ENCODE results near the gene SERPINB6.
A peak's percentile ranks its signal among the peaks of the same experiment; 100 is the strongest.
"Not testable (repeated sequence)": the region's sequence is repeated elsewhere in the genome, so short reads cannot be mapped to it uniquely, and the experiment has no call there.

SERPINB6 gene

DNA sequence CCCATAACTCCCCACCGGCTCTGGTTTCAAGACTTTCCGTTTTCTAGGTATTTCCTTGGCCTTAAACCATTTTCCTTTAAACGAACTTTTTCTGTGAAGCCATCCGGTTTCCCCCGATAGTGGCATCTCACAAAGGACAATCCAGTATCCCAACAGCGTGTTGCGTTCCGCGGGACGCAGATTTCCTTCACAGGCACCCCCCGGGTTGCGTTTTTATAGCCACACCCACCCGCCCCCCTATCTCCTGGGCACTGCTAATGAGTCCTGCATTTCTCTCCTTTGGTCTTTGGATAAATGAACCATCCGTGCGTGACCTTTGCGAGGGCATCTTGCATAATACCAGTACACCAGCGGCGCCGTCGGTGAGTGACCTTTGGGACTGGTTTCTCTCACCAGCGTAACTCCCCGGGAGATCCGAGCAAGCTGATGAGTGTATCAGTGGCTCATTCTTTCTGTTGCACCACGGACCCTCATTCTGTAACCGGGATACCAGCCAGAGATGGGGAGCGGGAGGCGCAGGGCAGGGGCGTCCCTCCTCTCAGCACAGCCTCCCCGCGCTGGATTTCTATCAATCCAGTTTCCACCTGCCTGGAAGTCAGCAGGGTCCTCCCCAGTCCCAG is 27.7 kb upstream of the SERPINB6 start:
- no peak for DNase-seq

DNA sequence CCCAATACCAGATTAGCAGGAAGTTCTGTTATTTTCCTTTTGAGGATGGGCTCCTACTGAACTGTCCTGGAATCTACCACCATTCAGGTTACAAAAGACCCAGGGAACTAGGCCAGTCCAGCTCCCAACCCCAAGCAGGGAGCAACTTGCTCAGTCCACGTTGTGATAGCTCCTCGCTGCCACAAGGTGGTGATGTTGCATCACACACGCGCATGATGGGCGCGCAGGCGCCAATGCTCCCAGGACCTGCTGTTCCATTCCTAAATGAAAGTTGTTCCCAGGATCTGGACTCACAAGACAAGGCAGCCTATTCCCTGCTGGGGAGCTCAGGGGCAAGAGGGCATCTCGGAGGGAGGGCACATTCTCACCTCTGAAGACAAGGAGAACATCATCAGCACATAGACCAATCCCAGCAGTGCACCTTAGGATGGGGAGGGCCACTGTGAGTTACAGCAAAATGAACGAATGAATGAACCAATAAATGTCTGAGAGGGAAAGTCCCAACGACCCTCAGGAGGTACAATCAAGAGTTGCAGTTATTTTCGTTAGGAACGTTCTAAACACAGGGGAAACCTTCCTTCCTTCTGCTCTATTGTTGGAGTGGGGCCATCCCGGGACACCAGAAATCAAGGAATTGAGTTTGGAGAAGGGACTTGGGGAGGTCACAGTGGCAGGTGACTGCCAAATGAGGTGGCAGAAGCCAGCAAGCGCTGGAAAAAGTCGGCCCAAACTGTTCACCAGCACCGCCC is 27.1 kb upstream of the SERPINB6 start:
- not testable (repeated sequence) for DNase-seq

DNA sequence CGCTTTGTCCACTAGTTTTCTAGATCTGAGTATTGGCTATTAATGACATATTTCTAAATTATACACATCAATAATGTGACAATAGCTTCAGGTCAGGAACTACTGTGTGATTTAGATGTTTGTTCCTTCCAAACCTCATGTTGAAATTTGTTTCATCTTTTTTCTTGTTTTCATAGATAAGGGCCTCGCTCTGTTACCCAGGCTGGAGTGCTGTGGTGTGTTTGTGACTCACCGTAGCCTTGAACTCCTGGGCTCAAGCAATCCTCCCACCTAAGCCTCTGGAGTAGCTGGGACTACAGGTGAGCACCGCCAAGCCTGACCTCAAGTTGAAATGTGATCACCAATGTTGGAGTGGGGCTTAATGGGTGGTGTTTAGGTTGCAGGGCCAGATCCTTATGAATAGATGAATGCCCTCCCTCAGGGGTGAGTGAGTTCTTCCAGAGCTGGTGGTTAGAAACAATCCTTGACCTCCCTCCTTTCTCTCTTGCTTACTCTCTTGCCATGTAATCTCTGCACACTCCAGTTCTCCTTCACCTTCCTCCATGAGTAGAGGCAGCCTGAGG is 22.5 kb upstream of the SERPINB6 start:
- DNase-seq, result no peak

DNA sequence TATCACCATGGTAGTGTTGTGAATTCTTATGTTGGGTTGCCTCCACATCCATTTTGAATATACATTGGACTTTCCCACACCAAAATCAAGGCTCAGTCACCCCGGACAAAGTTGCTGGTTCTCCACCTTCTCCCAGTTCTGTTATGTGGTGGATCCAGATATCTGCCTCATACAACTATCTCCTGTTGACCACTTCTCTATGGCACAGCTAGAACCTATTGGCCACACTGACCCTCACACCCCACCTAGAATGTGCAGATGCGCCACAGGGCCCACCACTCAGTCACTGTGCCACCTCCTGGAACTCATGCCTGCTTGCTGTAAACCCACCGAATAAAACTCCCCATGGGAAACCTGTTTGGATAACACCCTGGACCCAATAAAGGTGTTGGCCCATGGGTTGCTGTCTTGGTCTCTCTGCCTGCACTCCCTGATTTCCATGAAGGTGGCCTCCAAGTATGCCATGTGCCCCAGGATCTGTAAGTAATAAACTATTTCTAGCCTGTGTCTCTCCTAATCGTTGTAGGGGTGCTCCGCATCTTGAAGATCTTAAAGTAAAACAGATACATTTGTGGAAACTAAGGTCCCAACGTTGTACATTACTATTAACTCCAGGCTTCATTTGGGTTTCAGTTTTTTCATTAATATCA is 21.1 kb upstream of the SERPINB6 start:
- DNase-seq, result no peak

DNA sequence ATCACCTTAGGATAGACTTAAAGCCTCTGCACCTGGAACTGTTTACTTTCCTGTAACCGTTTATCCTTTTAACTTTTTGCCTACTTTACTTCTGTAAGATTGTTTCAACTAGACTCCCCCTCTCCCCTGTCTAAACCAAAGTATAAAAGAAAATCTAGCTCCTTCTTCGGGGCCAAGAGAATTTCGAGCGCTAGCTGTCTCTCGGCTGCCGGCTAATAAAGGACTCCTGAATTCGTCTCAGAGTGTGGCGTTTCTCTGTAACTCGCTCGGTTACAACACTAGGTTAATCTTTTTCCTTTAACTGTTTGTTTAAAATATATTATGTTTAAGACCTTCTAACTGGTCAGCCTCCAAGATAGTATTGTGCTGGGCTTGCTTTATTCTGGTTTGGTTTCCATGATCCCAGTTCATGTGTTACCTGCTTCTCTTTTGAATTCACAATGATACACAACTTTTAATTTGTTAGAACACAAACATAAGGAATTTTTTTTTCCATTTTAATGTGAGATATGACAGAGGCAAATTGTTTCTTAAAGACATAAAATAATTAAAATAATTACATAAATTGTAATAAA is 19.7 kb upstream of the SERPINB6 start:
- no peak for DNase-seq

DNA sequence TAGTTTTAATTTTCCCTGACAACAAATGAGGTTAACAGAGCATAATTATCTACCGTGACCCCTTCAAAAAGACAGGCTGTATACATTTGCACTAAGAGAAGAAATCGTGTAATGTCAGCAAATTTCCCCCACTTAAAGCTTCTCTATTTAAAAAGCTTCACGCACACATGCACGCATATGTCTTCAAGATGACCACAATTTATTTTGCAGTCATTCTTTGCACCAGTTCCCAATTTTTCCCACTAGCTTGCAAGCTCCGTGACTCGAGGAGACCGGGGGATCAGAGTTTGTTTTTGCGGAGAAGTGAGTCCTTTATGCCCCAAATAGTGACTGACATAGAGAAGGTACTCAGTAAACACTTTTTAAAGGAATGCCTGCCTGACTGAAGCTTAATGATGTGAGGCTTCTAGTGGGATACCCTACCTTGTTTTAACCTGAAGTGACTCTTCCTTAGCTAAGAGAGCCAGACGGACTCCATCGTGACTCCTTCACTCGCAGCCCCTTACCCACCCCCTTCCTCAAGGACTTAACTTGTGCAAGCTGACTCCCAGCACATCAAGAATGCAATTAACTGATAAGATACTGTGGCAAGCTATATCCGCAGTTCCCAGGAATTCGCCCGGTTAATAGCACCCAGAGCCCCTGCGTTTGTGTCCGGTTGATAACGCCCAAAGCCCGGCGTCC is 19.0 kb upstream of the SERPINB6 start:
- DNase-seq, result peak; percentile 68

DNA sequence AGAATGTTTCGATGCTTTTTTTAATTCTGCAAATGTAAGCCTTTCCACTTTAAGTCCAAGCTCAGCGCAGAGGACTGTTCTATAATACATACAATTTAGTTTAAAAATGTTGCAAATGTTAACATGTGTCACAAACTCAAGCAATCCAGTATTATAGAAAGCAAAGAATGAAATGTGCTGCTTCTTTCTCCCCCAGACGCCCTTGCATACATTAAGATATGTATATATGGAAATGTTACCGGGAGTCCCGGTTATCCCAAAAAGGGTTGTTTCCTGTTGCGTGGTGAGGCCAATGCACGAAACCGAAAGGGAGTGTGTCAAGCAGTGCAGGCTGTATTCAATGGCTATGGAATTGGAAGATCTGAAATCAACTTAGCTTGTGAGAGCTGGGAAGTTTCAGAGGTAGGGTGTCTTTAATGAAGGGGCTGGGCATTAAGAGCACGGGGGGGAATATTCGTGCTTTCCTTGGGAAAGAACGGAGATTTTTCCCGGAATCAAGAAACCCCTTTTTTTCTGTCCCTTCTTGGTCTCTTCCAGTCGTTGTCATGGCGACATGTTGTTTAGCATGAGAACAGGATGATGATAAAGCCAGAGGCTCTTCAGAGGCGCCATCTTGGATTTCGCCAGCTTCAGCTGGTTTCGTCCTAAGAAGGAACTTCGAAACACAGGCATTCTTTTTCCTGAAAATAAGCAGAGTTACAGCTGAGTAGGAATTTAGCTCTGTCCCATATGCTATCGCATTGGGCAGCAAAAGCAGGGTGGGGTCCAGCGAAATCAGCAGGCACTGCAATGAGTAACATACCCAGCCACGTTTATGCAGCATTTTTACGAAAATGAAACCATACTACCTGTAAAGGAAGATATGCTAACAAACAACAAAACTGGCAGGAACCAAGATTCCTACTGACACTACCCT is 18.2 kb upstream of the SERPINB6 start:
- peak; percentile 92 for DNase-seq

DNA sequence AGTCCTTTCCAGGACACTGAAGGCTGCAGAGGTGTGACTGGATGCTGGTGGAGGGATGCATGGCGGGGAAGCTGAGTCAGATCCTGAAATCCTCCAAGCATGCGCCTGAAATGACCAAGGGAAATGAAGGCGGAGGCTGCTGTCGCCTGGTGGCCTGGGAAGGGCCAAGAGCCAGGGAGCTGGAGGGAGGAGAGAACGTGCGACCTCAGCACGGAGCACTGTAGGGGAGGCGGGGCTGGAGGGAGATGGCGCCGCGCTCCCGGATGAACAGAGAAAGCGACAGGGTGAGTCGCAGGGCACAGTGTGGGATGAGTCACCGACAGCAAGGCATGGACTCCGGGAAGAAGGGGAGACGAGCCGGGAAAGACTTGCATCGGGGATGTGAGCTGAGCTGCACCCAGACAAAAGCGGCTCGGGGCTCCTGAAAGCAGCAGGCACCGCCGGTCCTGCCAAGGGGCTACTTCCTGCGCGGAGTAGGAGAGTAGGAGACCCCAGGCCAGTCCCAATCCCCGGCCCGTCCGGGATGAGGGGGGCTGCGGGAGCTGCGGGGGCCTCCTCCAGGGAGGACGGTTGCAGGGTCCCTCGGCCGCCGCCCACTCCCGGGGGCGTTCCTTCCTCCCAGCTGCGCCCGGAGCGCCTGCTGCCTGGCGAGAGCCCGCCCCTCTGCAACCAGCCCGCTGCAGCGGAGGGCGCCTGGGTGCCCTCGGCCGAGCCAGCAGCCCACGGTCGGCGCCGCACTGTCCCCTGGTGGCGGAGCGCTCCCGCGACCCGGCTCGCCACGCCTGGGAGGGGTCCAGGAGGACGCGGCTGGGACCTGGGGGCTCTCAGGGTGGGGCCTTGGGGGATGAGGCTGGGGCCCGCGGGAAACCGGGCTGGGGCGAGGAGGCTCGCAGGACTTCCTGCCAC is 17.3 kb upstream of the SERPINB6 start:
- peak; percentile 91 for DNase-seq

DNA sequence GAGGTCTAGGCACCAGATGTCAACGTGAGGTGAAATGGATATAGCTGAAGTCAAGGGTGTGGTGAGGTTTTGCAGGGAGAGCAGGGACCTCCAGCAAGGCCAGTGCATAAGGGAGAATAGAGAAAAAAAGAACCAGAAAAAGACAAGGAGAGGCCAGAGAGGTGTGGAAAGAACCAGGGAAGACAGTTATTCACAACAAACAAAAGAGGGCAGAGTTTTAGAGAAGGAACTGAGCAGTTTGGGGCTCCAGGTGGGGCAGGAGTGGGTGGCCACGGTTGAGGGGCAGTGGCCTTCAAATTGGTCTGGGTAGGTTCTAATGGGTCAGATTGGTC is 16.7 kb upstream of the SERPINB6 start:
- no peak for DNase-seq

DNA sequence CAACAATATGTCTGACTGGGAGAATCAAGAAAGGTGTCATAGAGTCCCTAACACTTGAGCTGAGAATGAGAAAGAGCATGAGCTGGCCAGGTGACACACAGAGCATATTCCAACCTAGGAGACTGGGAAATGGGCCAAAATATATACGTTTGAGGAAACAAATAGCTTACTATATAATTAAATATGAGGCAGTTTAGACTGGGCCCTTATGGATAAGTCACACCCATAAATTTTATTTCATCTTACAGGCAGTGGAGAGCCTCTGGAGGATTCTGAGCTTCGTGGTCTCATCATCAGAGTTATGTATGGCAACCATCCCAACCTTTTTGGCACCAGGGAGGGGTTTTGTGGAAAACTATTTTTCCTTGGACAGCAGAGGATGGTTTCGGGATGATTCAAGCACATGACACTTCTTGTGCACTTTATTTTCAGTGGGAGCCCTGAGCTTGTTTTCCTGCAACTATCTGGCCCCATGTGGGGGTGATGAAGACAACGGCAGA is 15.4 kb upstream of the SERPINB6 start:
- peak; percentile 67 for DNase-seq

DNA sequence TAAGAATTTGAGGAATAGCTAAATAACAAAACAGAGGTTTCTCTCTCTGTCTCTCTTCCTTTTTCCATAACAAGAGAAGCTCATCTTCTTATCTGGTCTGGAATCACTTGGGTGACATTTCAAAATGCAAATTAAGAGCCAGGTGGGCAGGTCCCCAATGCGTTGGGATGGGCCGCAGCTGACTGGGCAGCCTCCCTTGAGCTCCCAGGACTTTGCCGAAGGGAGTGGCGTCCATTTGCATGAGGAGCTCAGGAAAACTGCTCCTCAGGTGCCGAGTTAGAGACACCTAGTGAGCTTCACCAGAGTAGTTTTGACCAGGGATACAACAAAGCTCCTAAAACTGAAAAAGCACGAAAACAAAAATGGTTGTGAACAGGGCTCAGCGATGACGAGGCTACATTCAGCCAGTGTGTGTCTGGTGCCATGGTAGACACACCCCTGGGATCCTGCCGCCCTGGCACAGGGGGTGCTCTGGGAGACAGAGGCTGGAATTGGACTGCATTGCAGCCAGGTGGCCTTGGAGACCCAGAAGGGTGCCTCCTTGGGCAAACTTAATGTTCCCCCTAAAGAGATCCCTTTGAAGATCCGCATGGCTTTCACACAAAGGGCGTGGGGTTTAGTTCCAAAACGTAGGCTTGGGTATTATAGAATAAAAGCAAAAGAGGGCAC is 13.5 kb upstream of the SERPINB6 start:
- no peak for DNase-seq

DNA sequence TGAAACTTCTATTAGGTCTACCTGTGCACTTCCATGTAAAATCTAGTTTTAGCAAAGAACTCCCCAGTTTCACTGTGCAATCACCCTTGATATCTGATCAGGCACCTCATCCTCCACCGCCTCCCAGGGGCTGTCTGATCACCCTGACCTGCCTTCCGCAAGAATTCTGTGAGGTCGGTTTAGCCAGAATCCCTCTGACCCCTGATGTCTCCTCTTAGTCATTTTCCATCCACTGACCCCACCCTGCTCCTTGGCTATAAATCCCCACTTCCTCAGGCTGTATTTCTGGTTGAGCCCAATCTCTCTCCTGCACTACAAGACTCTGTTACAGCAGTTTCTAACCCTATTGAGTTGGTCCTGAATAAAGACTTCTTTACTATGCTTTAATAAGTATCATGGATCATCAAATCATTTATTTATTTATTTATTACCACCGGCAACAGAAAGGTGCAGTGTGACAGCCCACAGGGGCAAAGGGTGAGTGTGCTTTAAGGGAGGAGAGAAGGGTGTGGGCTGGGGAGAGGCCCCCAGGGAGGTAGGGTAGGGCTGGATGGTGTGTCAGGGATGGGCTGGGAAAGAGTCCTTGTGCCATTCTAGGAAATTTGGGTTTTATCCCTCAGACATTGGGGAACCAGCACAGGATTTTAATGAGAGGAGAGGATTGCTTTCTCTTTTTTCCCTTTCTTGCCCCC is 11.2 kb upstream of the SERPINB6 start:
- DNase-seq, result no peak

DNA sequence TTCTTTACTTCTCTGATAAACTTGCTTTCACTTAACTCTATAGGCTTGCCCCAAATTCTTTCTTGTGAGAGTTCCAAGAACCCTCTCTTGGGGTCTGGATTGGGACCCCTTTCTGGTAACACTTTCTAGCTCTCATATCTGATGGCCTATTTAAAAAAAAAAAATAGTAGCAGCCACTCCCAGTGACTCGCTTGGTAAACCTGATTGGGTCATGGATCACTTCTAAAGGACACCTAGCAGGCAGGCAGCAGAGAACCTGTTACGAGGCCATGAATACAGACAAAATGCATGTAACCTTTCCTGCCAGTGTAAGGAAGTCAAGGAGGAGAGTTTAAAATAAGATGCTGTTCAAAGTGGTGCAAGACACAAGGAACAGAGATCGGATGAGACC is 9.1 kb upstream of the SERPINB6 start:
- no peak for DNase-seq

DNA sequence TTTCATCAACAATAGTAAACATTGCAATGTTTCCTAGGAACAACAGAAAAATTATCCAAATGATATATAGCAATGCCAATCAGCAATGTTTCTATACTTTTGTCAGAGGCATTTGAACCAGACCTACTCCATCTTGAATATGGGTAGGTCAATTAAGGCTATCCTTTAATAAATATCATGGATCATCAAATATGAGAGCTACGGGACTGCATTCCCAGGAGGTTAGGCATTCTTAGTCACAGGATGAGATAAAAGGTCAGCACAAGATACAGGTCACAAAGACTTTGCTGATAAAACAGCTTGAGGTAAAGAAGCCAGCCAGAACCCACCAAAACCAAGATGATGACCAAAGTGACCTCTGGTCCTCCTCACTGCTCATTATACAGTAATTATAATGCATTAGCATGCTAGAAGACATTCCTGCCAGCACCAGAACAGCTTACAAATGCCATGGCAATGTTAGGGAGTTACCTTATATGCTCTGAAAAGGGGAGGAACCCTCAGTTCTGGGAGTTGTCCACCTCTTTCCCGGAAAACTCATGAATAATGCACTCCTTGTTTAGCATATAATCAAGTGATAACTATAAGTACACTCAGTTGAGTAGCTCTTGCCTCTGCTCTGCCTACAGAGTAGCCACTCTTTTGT is 8.6 kb upstream of the SERPINB6 start:
- DNase-seq, result no peak

DNA sequence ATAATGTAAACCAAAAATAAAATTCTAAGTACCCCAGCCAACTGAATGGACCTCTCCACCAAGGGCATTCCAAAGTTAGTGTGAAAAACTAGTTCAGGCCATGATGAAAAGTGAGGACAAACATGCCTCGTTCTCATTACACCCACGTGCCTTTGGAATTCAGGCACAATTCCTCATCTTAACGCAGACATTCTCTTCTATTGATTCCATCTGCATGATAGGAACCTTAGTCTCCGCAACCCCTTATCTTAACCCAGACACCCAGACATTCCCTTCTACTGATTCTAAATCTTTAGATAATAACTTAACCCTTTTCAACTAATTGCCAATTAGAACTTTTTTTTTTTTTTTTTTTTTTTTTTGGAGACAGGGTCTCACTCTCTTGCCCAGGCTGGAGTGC is 7.6 kb upstream of the SERPINB6 start:
- DNase-seq, result no peak

DNA sequence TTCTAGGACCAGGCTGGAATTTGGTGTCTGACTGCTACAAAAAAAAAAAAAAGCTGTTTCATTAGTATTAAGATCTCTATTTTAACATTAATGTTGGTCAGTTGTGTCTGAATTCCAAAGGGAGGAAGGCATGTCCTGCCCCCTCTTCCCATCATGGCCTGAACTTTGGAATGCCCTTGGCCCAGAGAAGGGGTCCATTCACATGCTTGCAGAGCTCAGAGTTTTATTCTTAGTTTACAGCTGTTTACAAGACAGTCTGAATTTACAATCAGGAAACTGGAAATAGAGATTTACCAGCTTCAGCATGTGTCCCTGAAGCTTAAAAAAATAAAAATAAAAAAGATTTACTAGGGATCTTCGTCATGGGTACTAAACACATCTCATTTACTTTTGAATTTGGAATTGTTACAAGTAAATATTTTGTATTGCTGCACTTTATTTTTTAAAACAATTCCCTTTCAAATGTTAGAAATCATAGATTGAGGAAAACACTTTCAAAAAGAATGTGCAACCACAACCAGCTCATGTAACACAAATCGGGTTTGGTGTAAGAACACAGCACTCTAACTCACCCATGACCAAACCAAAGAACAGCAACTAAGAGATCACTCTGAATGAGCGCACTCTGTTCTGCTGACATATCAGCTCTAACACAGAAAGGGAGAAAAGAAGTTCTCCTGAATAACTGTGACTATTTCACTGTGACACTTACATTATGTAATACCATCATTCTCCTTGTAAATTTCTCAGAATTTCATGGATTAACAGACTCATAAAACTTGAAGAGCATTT is 6.6 kb upstream of the SERPINB6 start:
- no peak for DNase-seq

DNA sequence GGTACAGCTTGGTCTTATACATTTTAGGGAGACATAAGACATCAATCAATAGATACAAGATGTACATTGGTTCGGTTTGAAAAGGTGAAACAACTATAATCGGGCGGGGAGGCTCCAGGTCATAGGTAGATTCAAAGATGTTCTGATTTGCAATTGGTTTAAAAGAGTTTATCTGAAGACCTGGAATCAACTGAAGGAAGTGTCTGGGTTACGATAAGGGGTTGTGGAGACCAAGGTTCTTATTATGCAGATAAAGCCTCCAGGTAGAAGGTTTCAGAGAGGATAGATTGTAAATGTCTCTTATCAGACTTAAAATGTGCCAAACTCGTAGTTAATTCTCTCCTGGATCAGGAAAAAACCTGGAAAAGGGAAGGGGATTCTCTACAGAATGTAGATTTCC is 5.9 kb upstream of the SERPINB6 start:
- DNase-seq, result no peak

DNA sequence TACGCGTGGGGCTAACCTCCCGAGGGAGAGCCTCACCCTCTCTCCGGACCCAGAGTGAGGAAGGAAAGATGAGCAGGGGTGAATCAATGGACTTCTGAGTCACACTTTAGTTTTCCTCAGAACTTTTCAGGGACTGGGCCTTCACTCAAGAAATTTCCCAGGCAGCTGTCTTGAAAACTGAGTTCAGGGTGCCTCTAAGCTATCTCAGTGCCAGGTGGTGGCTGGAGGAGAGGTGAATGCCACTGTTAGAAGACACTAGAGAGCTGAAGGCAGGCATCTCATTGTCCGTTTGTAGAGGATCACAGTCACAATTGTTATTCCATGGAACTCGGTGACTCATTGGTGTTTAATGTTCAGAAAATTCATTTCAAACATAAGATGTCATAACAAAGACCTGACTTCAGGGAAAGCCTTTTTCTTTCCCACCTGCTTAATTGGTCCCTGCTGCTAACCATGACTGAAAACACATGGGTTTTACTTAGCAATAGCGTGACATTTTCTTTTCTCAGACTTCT is 5.3 kb upstream of the SERPINB6 start:
- no peak for DNase-seq

Measured in right forelimb (tissue), 1 donor.